HepG2 (cell line): Measurements from ENCODE around the gene ESRP2. TPM values are rescaled to one million over a fixed set of nuclear protein-coding genes. Genes with fewer than 3 reads are reported as not detected.

ENCODE experiments used
- MTF2 ChIP-seq: sonication (generic); formaldehyde crosslinking; IDR thresholded peaks from 2 replicates; pipeline ENCODE4 v1.5.0; 2020; ENCODE audit warnings: missing genetic modification reagents, borderline replicate concordance
- NFAT5 ChIP-seq: sonication (generic); formaldehyde crosslinking; IDR thresholded peaks from 2 replicates; pipeline ENCODE4 v1.4.0; 2020; ENCODE audit warnings: missing genetic modification reagents
- SOX5 ChIP-seq: IDR thresholded peaks from 2 replicates; pipeline ENCODE4 v1.6.1; 2016; ENCODE audit warnings: borderline replicate concordance
- SP5 ChIP-seq: IDR thresholded peaks from 2 replicates; pipeline ENCODE4 v1.6.1; 2016; ENCODE audit warnings: low read depth, borderline replicate concordance
- TEAD3 ChIP-seq: optimal IDR thresholded peaks from 2 replicates; pipeline ENCODE3; 2016; ENCODE audit warnings: borderline replicate concordance
- ZBTB40 ChIP-seq, 2 experiments: fragments of 450-650 bp in 1 of 2; sonication (generic) in 1 of 2; formaldehyde crosslinking in 1 of 2; IDR thresholded peaks; 2 replicates each; pipeline versions ENCODE4 v1.6.1 to v1.8.0; 2016 to 2022; ENCODE audit warnings: antibody characterized with exemption in 1 of 2, mild to moderate bottlenecking in 1 of 2, missing genetic modification reagents in 1 of 2
- ZNF235 ChIP-seq: sonication (generic); formaldehyde crosslinking; IDR thresholded peaks from 2 replicates; pipeline ENCODE4 v1.8.1; 2023; ENCODE audit warnings: mild to moderate bottlenecking, missing genetic modification reagents, borderline replicate concordance
- ZNF343 ChIP-seq: sonication (generic); formaldehyde crosslinking; IDR thresholded peaks from 2 replicates; pipeline ENCODE4 v1.4.0; 2020; ENCODE audit warnings: mild to moderate bottlenecking, missing genetic modification reagents
- polyA plus RNA-seq, 8 experiments: library from polyadenylated mRNA; depleted of rRNA in 3 of 8; stranded (reverse) in 7 of 8; unstranded in 1 of 8; fragments of >200 nt; fragmentation: Illumina TruSeq in 4 of 8; extraction: Trizol in 4 of 8; gene quantifications; 2 replicates each; pipeline versions ENCODE4 v1.2.1 to v1.2.3, GENCODE V29; 2011 to 2016; ENCODE audit warnings: low read depth in 4 of 8, missing spikeins in 1 of 8, mixed read lengths in 1 of 8; ENCODE audit not compliant: insufficient read depth in 1 of 8
- total RNA-seq, 5 experiments: library from RNA; depleted of rRNA; stranded (reverse); fragments of >200 nt; fragmentation: Illumina TruSeq; extraction: Trizol; gene quantifications; 2 replicates each; pipeline ENCODE4 v1.2.3, GENCODE V29; 2016; ENCODE audit warnings: low read depth in 1 of 5
- TF ChIP-seq, protein P1 (sequence below): sonication (generic); formaldehyde crosslinking; IDR thresholded peaks from 2 replicates; pipeline ENCODE4 v1.4.0; 2020; ENCODE audit warnings: mild to moderate bottlenecking, missing genetic modification reagents

Gene ESRP2
- total and polyA plus RNA-seq, 2 of the 13 experiments (the other 11 are each of a cell fraction or from before 2014, with no cell fraction given) = 21.1 to 32.4 TPM

DNA sequence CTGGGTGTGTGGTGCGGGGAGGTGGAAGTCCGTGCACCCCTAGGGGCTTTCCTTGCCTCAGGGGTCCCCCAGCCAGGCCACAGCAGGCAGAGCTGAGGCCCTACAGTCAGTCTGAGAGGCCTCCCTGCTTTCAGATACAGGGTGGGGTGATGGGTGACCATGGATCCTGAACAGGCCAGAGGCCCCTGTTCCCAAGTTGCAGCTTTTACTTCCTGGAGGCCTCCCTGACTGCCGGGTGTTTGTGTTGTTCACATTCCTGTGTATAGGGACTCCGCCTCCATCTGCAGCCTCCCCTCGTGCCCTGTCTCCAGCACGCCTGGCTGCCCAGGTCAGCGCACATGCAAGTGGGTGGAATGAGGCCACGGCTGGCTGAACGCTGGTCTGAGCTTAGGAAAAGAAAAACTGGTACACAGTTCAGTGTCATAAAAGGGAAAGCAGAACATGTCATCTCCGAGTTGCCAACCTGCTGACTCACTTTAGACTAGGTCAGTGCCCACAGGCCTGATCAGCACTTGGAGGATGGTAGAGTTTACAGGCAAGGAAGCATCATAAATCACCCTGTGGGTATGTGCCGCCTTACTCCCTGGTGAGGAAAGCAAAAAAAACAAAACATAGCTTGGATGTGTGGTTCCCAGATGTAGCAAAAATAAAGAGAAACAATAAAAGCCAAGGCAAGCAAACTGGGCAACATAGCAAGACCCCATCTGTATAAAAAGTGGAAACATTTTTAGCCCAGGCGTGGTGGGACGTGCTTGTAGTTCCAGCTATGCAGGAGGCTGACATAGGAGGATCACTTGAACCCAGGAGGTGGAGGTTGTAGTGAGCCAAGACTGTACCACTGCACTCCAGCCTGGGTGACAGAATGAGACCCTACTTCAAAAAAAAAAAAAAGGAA lies 22.2 kb upstream of the ESRP2 start (continued):
- TF ChIP-seq ZBTB40 (IDR thresholded peaks at IDR 0.05) = no peak
- peak; percentile 80 for TF ChIP-seq ZBTB40 (CRISPR knock-in tag; IDR thresholded peaks at IDR 0.05)
- TF ChIP-seq ZNF343 = peak; percentile 81; the same call in 1 of the 2 replicates
- TF ChIP-seq, protein P1, sequence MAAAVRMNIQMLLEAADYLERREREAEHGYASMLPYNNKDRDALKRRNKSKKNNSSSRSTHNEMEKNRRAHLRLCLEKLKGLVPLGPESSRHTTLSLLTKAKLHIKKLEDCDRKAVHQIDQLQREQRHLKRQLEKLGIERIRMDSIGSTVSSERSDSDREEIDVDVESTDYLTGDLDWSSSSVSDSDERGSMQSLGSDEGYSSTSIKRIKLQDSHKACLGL (CRISPR knock-in tag) = peak; percentile 71; the same call in 1 of the 2 replicates
- no peak for TF ChIP-seq MTF2
- TF ChIP-seq TEAD3 (CRISPR knock-in tag) = peak; percentile 98
- peak; percentile 44; the same call in 1 of the 2 replicates for TF ChIP-seq NFAT5 (CRISPR knock-in tag)
- peak; percentile 100 for TF ChIP-seq SP5 (CRISPR knock-in tag)
- peak; percentile 86 for TF ChIP-seq SOX5 (CRISPR knock-in tag)
- peak; percentile 52; the same call in 1 of the 2 replicates for TF ChIP-seq ZNF235 (CRISPR knock-in tag)
